GM18505 (cell line): Measurements from ENCODE around the gene CARD10.

Experiments used
- ATAC-seq: cut with Tn5 transposase; IDR thresholded peaks from one replicate; pipeline ENCODE4 v1.9.1; 2021; ENCODE audit not compliant: unreplicated experiment
- POLR2A ChIP-seq: IDR thresholded peaks from 4 replicates; pipeline ENCODE4 v1.6.1; 2011; ENCODE audit warnings: borderline replicate concordance; ENCODE audit not compliant: insufficient read depth, insufficient read length; ENCODE audit errors: extremely low read depth

The CARD10 gene

GRCh38 chr22:37510091-37510490 lies 9.1 kb downstream of the CARD10 start:
- TF ChIP-seq POLR2A, result no peak
- ATAC-seq, result no peak

DNA sequence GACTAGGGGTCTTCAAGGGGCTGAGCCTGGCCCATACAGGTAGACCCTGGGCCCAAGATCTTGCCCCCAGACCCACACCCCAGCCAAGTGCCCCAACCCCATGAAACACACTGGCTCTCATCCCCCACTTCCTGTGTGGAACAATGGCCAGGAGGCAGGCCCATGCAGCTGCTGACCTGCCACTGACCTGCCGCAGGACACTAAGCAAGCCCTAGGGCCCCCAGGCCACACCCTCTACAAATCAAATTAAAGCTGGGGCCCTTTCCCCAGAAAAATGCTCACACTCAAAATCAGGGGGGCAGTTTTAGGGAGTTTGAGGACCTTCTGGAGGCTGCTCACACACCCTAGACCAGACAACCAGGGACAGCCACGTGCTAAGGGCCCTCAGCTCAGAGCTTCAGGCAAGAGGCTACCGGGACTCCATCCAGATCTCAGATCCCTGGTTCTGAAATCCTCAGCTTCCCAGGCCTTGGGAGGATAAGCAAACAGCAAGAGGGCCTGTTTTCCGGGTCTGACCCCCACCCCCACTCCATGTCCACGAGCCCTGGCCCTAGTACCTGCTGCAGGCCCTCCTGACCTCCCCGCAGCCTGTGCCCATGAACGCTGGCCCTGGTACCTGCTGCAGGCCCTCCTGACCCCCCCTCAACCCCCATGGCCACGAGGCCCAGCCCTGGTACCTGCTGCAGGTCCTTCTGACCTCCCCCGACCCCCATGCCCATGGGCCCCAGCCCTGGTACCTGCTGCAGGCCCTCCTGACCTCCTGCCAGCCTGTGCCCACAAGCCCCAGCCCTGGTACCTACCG lies 10.0 kb downstream of the CARD10 start:
- no peak for ATAC-seq
- no peak for TF ChIP-seq POLR2A

GRCh38 chr22:37508431-37508992 lies 10.7 kb downstream of the CARD10 start:
- TF ChIP-seq POLR2A, result no peak
- ATAC-seq, result no peak

- no peak for TF ChIP-seq POLR2A
- ATAC-seq, result no peak
These were observed 11.5 kb downstream of the CARD10 start for GRCh38 chr22:37507731-37508130.

DNA sequence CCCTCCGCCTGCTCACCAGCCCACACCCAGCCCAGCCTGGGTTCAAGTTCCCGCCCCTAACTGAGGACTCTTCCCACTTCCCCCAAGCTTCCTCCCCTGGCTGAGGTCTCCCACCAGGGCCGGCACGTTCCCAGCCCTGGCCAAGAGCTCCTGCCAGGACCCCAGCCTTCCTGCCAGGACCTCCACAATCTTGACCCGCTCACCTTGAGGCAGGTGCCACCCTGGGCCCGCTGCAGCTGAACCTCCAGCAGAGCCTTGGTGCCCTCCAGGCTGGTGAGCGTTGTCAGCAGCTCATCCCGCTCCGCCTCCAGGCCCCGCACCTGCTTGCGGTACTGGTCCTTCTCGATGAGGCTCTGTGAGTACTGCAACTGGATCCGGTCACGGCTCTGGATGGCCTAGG lies 13.2 kb downstream of the CARD10 start:
- ATAC-seq, result no peak
- no peak for TF ChIP-seq POLR2A

DNA sequence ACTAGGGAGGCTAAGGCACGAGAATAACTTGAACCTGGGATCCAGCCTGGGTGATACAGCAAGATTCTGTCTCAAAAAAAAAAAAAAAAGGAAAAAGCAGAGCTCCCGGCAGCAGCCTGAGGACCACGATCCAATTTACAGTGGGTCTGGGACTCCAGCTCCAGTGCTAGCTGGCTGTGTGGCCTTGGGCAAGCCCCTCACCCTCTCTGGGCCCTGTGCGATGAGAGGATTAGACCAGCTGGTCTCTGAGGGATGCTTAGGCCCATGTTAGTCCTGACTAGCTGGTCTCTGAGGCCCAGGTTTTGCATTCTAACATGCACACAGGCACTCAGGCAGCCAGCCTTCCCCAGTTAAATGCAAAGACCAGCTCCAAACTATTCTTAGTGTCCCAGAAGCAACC lies 13.7 kb downstream of the CARD10 start:
- TF ChIP-seq POLR2A, result no peak
- ATAC-seq, result no peak

DNA sequence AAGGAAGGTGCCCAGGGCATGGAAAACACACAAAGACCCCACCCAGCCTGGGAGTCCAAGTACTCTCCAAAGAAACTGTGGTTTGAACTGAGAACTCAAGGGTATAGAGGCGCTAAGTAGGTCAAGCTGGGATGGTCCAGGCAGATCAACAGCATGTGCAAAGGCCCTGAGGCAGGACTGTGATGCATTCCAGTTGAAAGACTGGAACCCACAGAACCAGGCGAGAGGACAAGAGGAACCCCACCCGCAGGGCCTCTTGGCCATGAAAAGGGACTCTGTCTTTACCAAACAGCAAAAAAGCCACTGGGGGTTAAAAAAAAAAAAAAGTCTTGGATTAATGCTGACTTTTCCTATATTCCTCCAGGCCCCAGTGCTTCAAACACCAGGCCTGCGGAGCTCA lies 14.3 kb downstream of the CARD10 start:
- TF ChIP-seq POLR2A, result no peak
- ATAC-seq, result no peak

- ATAC-seq, result no peak
- TF ChIP-seq POLR2A, result no peak
These were observed 15.4 kb downstream of the CARD10 start for GRCh38 chr22:37503850-37504249.

DNA sequence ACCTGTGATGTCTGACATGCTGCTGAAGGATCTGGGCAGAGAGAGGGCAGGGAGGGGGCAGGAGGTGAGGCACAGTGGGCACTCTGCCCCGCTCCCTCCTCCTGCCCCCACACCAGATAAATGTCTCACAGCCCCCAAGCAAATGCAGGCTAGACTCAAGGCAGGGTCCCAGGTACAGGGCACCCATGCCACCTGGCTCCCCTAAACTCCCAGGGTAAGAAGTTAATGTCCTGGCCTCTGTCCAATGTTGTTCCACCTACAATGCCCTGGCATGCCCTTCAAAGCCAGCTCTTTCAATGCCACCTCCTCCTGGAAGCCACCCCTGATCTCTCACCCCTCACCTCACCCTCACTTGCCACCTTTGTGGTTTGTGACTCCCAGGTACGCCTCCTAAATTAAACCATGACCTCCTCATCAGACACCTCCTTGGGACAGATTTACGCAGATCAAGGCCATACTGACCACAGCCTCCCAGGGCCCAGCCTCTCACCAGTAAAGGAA lies 16.0 kb downstream of the CARD10 start:
- no peak for TF ChIP-seq POLR2A
- no peak for ATAC-seq

GRCh38 chr22:37502342-37503182 lies 16.7 kb downstream of the CARD10 start:
- no peak for ATAC-seq
- TF ChIP-seq POLR2A, result no peak

GRCh38 chr22:37501610-37502341 lies 17.4 kb downstream of the CARD10 start:
- ATAC-seq, result no peak
- TF ChIP-seq POLR2A, result no peak

DNA sequence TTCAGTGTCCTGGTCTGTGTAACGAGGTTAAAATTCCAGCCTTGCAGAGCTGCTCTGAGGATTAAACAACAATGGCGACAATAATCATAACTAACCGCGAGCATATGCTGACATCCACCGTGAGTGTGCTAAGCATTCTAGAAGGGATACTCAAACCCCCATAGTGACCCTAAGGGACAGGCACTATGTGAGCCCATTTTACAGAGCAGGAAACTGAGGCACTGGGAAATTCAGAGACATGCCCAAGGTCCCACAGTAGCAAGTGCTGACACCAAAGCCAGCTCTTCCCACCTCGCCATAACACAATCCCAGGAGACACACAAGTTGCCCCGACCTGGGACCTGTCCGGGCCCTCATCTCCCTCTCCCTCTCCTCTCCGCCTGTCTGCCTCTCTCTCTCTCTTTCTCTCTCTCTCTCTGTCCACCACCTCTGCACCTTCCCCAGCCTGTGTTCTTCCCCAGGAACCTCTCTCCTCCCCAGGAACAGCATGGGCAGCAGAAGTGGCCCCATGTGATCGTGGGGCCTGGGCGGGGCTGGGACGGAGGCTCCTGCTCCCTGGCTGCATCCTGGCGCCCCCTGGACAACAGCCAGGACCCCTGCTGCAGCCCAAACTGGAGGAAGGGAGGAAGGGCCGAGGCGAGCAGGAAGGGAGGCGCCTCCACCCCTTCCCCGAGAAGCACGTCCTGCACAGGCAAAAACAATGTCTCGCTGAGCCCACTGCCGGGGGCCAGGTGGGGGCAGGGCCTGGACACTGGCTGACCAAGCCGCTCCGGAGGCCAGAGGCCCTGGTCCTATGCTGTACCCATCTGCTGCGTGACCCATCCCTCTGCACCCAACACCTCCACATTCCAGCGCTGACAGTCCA lies 18.2 kb downstream of the CARD10 start:
- ATAC-seq, result no peak
- TF ChIP-seq POLR2A, result no peak
